ENCODE results near the gene HPN.
A peak's percentile ranks its signal among the peaks of the same experiment; 100 is the strongest.

The HPN gene

DNA sequence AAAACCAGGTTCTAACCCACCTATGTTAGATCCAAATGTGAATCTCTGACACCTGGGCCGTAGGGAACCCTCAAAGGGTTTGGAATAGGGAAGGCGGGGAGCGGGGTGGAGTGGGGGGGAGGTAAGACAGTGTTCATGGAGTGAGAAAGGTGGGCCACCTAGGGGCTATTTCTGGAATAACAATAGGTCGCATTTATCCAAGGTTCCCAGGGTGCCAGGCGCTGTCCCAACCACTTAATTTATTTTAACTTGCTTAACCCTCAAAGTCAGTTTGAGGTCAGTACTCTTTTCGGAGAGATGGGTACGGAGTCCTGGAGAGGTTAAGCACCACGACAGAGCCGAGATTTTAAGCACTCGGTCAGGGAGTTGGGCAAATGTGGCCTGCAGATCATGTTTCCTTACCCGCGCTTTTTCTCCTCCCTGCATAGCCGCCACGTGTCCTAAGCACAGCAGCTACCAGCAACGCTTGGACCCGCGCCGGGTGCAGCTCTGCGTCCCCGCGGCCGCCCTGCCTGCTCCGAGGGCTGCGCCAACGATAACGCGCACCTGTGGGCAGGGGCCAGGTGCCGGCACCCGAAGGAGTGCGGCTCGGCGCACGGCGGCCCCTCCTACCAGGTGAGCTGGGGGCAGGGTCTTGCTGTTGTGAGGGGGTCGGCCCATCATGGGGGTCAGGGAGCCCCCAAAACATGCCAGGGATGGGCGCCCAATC, 49.1 kb downstream of the HPN start:
- H3K9me3 ChIP-seq (ENCODE audit: insufficient read depth, low read length) = no peaks in the 10 kb centered on the region
- peaks cover 23% of the 10 kb centered on the region for H3F3A ChIP-seq (ENCODE audit: insufficient read depth)
- H3K9ac ChIP-seq (ENCODE audit: low read length) = peak overlapping the region; percentile 39
- H3K27me3 ChIP-seq (ENCODE audit: low read length) = no peaks in the 10 kb centered on the region
- TF ChIP-seq, protein P1, sequence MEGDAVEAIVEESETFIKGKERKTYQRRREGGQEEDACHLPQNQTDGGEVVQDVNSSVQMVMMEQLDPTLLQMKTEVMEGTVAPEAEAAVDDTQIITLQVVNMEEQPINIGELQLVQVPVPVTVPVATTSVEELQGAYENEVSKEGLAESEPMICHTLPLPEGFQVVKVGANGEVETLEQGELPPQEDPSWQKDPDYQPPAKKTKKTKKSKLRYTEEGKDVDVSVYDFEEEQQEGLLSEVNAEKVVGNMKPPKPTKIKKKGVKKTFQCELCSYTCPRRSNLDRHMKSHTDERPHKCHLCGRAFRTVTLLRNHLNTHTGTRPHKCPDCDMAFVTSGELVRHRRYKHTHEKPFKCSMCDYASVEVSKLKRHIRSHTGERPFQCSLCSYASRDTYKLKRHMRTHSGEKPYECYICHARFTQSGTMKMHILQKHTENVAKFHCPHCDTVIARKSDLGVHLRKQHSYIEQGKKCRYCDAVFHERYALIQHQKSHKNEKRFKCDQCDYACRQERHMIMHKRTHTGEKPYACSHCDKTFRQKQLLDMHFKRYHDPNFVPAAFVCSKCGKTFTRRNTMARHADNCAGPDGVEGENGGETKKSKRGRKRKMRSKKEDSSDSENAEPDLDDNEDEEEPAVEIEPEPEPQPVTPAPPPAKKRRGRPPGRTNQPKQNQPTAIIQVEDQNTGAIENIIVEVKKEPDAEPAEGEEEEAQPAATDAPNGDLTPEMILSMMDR (IDR thresholded peaks at IDR 0.05; ENCODE audit: insufficient read depth, low read length, poor library complexity, severe bottlenecking) = peak; percentile 59
- no peak for TF ChIP-seq EZH2phosphoT487 (conservative IDR thresholded peaks at IDR 0.05; ENCODE audit: low read length)
- peak overlapping the region; percentile 52 for H3K4me2 ChIP-seq (ENCODE audit: low read depth, low read length, poor library complexity, severe bottlenecking)
- H4K20me1 ChIP-seq (ENCODE audit: low read depth, low read length) = no peaks in the 10 kb centered on the region
- H3K27ac ChIP-seq (ENCODE audit: low read depth, low read length) = no peak overlapping the region; the same call in 1 of the 2 replicates
- no peak overlapping the region for H3K4me3 ChIP-seq (ENCODE audit: insufficient read depth, low read length, poor library complexity, severe bottlenecking)
- H3K36me3 ChIP-seq (ENCODE audit: low read length) = no peaks in the 10 kb centered on the region
- no peaks in the 10 kb centered on the region for H3K9me2 ChIP-seq (replicated peaks; ENCODE audit: insufficient read depth, low read length)
- peak overlapping the region; percentile 89 for H2AFZ ChIP-seq (ENCODE audit: low read depth, low read length, severe bottlenecking)
- H3K79me2 ChIP-seq (ENCODE audit: insufficient read depth, low read length) = no peaks in the 10 kb centered on the region

DNA sequence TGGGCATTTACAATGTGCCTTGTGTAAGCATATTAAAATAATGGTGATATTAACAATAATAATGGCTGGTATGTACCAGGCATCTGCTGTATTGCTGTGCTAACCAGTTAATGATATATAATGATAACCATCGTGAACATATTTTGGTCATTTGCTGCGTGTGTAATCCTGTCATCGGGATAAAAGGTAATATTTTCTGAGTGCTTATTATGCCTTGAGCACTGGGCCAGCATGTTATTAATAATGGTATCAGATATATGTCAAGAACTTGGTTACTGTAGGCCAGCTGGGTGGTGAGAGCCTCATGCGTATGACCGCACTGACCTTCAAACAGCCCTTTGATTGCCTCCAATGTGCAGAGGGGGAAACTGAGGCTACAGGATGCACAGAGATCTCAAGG, 51.9 kb downstream of the HPN start:
- Histone ChIP-seq H4K20me1 (ENCODE audit: low read depth, low read length) (no peaks in the 10 kb centered on the region), H3K4me3 (ENCODE audit: insufficient read depth, low read length, poor library complexity, severe bottlenecking) (no peak overlapping the region), H3K36me3 (ENCODE audit: low read length) (no peaks in the 10 kb centered on the region), H3K9ac (ENCODE audit: low read length) (no peak overlapping the region), H3K4me2 (ENCODE audit: low read depth, low read length, poor library complexity, severe bottlenecking) (no peak overlapping the region), H3K79me2 (ENCODE audit: insufficient read depth, low read length) (no peaks in the 10 kb centered on the region), H2AFZ (ENCODE audit: low read depth, low read length, severe bottlenecking) (no peak overlapping the region), H3K27me3 (ENCODE audit: low read length) (no peaks in the 10 kb centered on the region), H3F3A (ENCODE audit: insufficient read depth) (peaks cover 6% of the 10 kb centered on the region; the same call in 1 of the 2 replicates), H3K9me3 (ENCODE audit: insufficient read depth, low read length) (no peaks in the 10 kb centered on the region), H3K9me2 (replicated peaks; ENCODE audit: insufficient read depth, low read length) (no peaks in the 10 kb centered on the region), H3K27ac (ENCODE audit: low read depth, low read length) (no peak overlapping the region)
- TF ChIP-seq, protein P1 (IDR thresholded peaks at IDR 0.05; ENCODE audit: insufficient read depth, low read length, poor library complexity, severe bottlenecking) = no peak
- no peak for TF ChIP-seq EZH2phosphoT487 (conservative IDR thresholded peaks at IDR 0.05; ENCODE audit: low read length)

DNA sequence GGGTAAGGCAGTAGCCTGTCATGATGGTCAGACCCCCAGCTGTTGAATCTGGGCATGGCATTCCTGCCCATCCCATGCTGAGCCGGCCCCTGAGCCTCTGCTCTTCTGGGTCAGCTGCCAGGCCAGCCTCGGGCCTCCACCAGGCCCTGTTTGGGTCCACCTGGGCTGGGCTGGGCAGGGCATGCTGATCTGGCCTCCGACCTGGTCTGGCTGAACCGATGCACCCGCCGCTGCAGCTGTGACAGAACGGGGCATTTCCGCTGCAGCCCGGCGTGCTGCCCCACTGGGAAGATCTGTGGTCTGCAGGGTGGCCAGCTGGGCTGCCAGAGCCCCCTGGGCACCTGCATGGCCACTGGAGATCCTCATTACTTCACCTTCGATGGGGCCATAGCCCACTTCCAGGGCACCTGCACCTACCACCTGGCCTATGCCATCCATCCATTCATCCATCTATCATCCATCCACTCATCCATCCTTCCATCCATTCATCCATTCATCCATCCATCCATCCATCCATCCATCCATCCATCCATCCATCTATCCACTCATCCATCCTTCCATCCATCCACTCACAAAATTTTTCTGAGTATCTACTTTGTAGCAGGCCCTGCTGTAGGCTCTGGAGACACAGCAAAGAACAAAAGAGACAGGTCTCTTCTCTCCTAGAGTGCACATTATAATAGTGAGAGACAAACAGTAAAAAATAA, 52.6 kb downstream of the HPN start:
- no peaks in the 10 kb centered on the region for H3K79me2 ChIP-seq (ENCODE audit: insufficient read depth, low read length)
- no peak overlapping the region for H3K27ac ChIP-seq (ENCODE audit: low read depth, low read length)
- TF ChIP-seq EZH2phosphoT487 (conservative IDR thresholded peaks at IDR 0.05; ENCODE audit: low read length) = no peak
- TF ChIP-seq, protein P1 (IDR thresholded peaks at IDR 0.05; ENCODE audit: insufficient read depth, low read length, poor library complexity, severe bottlenecking) = no peak
- H3K4me2 ChIP-seq (ENCODE audit: low read depth, low read length, poor library complexity, severe bottlenecking) = no peak overlapping the region
- no peak overlapping the region for H2AFZ ChIP-seq (ENCODE audit: low read depth, low read length, severe bottlenecking)
- no peak overlapping the region for H3K4me3 ChIP-seq (ENCODE audit: insufficient read depth, low read length, poor library complexity, severe bottlenecking)
- no peaks in the 10 kb centered on the region for H3K27me3 ChIP-seq (ENCODE audit: low read length)
- peaks cover 6% of the 10 kb centered on the region; the same call in 1 of the 2 replicates for H3F3A ChIP-seq (ENCODE audit: insufficient read depth)
- no peaks in the 10 kb centered on the region for H4K20me1 ChIP-seq (ENCODE audit: low read depth, low read length)
- no peaks in the 10 kb centered on the region for H3K9me2 ChIP-seq (replicated peaks; ENCODE audit: insufficient read depth, low read length)
- no peaks in the 10 kb centered on the region for H3K36me3 ChIP-seq (ENCODE audit: low read length)
- no peaks in the 10 kb centered on the region for H3K9me3 ChIP-seq (ENCODE audit: insufficient read depth, low read length)
- H3K9ac ChIP-seq (ENCODE audit: low read length) = no peak overlapping the region

Measured in SU-DHL-6 (cell line).